ENCODE data around the gene ENDOU. TPM values are rescaled to one million over a fixed set of nuclear protein-coding genes. Genes with fewer than 3 reads are reported as not detected.

Gene ENDOU
- total and polyA plus RNA-seq, 4 experiments from 2014 or later = not detected

- DNase-seq = no peak
- H3K4me1 Mint-ChIP-seq = peaks cover 5 to 26% (median 17%) of the 10 kb centered on the region in 4 donors
- H3K27ac Mint-ChIP-seq = peak overlapping the region in 5 of 7 donors; percentile 58 to 91 (median 80)
- H3K36me3 Mint-ChIP-seq = no peaks in the 10 kb centered on the region
- CTCF ChIA-PET (ENCODE audit: partially characterized antibody) = interaction anchor here (0.6 to 20.2 kb wide), 12 partner anchors 9 to 121 kb away, joined by 3 to 671 read pairs (median 4); partner anchors contain the start of genes RAPGEF3 and RPAP3
- H3K27me3 Mint-ChIP-seq = no peaks in the 10 kb centered on the region
- no peaks in the 10 kb centered on the region for H3K9me3 Mint-ChIP-seq
- peak overlapping the region; percentile 80 to 91 (median 87) for H3K4me3 Mint-ChIP-seq
- Histone ChIP-seq H3K36me3 (ENCODE audit: insufficient read depth, low read length) (no peaks in the 10 kb centered on the region), H3K27ac (ENCODE audit: low read depth, low read length) (no peak overlapping the region), H3K9me3 (ENCODE audit: control insufficient read depth in 1 of 2, low read length in 2 of 2) (no peaks in the 10 kb centered on the region), H3K4me1 (ENCODE audit: insufficient read depth, low read length) (peaks cover 16% of the 10 kb centered on the region), H3K27me3 (ENCODE audit: insufficient read depth, low read length) (no peaks in the 10 kb centered on the region), H3K4me3 (ENCODE audit: low read length in 2 of 2) (no peak overlapping the region)
- POLR2A ChIA-PET (ENCODE audit: partially characterized antibody) = interaction anchor here (0.6 to 3.0 kb wide), 17 partner anchors 10 to 67 kb away, joined by 3 to 18 read pairs (median 6); partner anchors contain the start of genes HDAC7, RAPGEF3 and RPAP3
- intact Hi-C loops (cut with micrococcal nuclease) = loop anchor here (2.0 kb wide), 1 partner anchor 13 kb away; the partner anchor contains the start of gene RAPGEF3
Observed at GRCh38 chr12:47772094-47772660, 46.9 kb upstream of the ENDOU start.

- Histone ChIP-seq H3K27ac (ENCODE audit: low read depth, low read length) (no peak overlapping the region), H3K36me3 (ENCODE audit: insufficient read depth, low read length) (no peaks in the 10 kb centered on the region), H3K27me3 (ENCODE audit: insufficient read depth, low read length) (no peaks in the 10 kb centered on the region), H3K9me3 (ENCODE audit: control insufficient read depth in 1 of 2, low read length in 2 of 2) (no peaks in the 10 kb centered on the region), H3K4me1 (ENCODE audit: insufficient read depth, low read length) (peaks cover 16% of the 10 kb centered on the region), H3K4me3 (ENCODE audit: low read length in 2 of 2) (no peak overlapping the region)
- POLR2A ChIA-PET (ENCODE audit: partially characterized antibody) = interaction anchor here (3.0 kb wide), 1 partner anchor 46 kb away, joined by 15 read pairs; no protein-coding TSS in a partner anchor
- Mint-ChIP-seq H3K4me1 (peaks cover 8 to 34% (median 19%) of the 10 kb centered on the region in 4 donors), H3K27ac (peak overlapping the region in 1 of 7 donors; percentile 77), H3K27me3 (no peaks in the 10 kb centered on the region), H3K36me3 (no peaks in the 10 kb centered on the region), H3K4me3 (peak overlapping the region in 1 of 8 donors; percentile 40), H3K9me3 (no peaks in the 10 kb centered on the region)
- CTCF ChIA-PET (ENCODE audit: partially characterized antibody) = interaction anchor here (0.7 to 20.2 kb wide), 8 partner anchors 8 to 66 kb away, joined by 3 to 671 read pairs (median 74); partner anchors contain the start of genes RAPGEF3 and RPAP3
- DNase-seq = no peak
- intact Hi-C loops (cut with micrococcal nuclease) = no loop called here
Observed at GRCh38 chr12:47771304-47771703, 46.0 kb upstream of the ENDOU start.

GRCh38 chr12:47770086-47770726, 44.9 kb upstream of the ENDOU start:
- Histone ChIP-seq H3K36me3 (ENCODE audit: insufficient read depth, low read length) (no peaks in the 10 kb centered on the region), H3K27me3 (ENCODE audit: insufficient read depth, low read length) (no peaks in the 10 kb centered on the region), H3K4me3 (ENCODE audit: low read length in 2 of 2) (no peak overlapping the region), H3K4me1 (ENCODE audit: insufficient read depth, low read length) (peaks cover 16% of the 10 kb centered on the region), H3K27ac (ENCODE audit: low read depth, low read length) (no peak overlapping the region), H3K9me3 (ENCODE audit: control insufficient read depth in 1 of 2, low read length in 2 of 2) (no peaks in the 10 kb centered on the region)
- no peak overlapping the region for H3K4me3 Mint-ChIP-seq
- intact Hi-C loops (cut with micrococcal nuclease) = no loop called here
- H3K27ac Mint-ChIP-seq = no peak overlapping the region
- no peaks in the 10 kb centered on the region for H3K36me3 Mint-ChIP-seq
- H3K4me1 Mint-ChIP-seq = peaks cover 9 to 32% (median 19%) of the 10 kb centered on the region in 4 donors
- H3K9me3 Mint-ChIP-seq = peaks cover 0 to 2% (median 0%) of the 10 kb centered on the region in 8 donors
- DNase-seq = no peak
- H3K27me3 Mint-ChIP-seq = no peaks in the 10 kb centered on the region
- CTCF ChIA-PET (ENCODE audit: partially characterized antibody) = interaction anchor here (1.4 to 20.2 kb wide), 10 partner anchors 9 to 67 kb away, joined by 4 to 671 read pairs (median 12); partner anchors contain the start of genes RAPGEF3 and RPAP3
- POLR2A ChIA-PET (ENCODE audit: partially characterized antibody) = interaction anchor here (1.4 to 1.5 kb wide), 2 partner anchors 29 to 40 kb away, joined by 3 read pairs; no protein-coding TSS in a partner anchor

- Histone ChIP-seq H3K9me3 (ENCODE audit: control insufficient read depth in 1 of 2, low read length in 2 of 2) (no peaks in the 10 kb centered on the region), H3K36me3 (ENCODE audit: insufficient read depth, low read length) (no peaks in the 10 kb centered on the region), H3K4me3 (ENCODE audit: low read length in 2 of 2) (no peak overlapping the region), H3K27ac (ENCODE audit: low read depth, low read length) (no peak overlapping the region), H3K27me3 (ENCODE audit: insufficient read depth, low read length) (no peaks in the 10 kb centered on the region), H3K4me1 (ENCODE audit: insufficient read depth, low read length) (peaks cover 14% of the 10 kb centered on the region)
- POLR2A ChIA-PET (ENCODE audit: partially characterized antibody) = interaction anchor here (0.8 to 1.5 kb wide), 4 partner anchors 25 to 51 kb away, joined by 3 read pairs; no protein-coding TSS in a partner anchor
- Mint-ChIP-seq H3K27me3 (no peaks in the 10 kb centered on the region), H3K4me3 (no peak overlapping the region), H3K27ac (no peak overlapping the region), H3K4me1 (peaks cover 9 to 27% (median 17%) of the 10 kb centered on the region in 4 donors), H3K36me3 (no peaks in the 10 kb centered on the region), H3K9me3 (peaks cover 0 to 2% (median 0%) of the 10 kb centered on the region in 8 donors)
- CTCF ChIA-PET (ENCODE audit: partially characterized antibody) = interaction anchor here (0.5 to 20.2 kb wide), 14 partner anchors 7 to 683 kb away, joined by 3 to 671 read pairs (median 7); partner anchors contain the start of genes RAPGEF3 and RPAP3
- no peak for DNase-seq
- intact Hi-C loops (cut with micrococcal nuclease) = no loop called here
Observed at GRCh38 chr12:47769234-47770085, 44.2 kb upstream of the ENDOU start.

GRCh38 chr12:47768323-47768811, 43.1 kb upstream of the ENDOU start:
- ChIA-PET CTCF (ENCODE audit: partially characterized antibody) (interaction anchor here (0.6 to 20.2 kb wide), 13 partner anchors 8 to 103 kb away, joined by 3 to 671 read pairs (median 15); partner anchors contain the start of genes RAPGEF3 and RPAP3), POLR2A (ENCODE audit: partially characterized antibody) (interaction anchor here (0.8 to 2.2 kb wide), 5 partner anchors 24 to 65 kb away, joined by 3 to 6 read pairs (median 3); no protein-coding TSS in a partner anchor)
- intact Hi-C loops (cut with micrococcal nuclease) = no loop called here
- peaks cover 0 to 2% (median 0%) of the 10 kb centered on the region in 8 donors for H3K9me3 Mint-ChIP-seq
- H3K4me3 ChIP-seq (ENCODE audit: low read length in 2 of 2) = no peak overlapping the region
- H3K27ac Mint-ChIP-seq = no peak overlapping the region
- peaks cover 5% of the 10 kb centered on the region for H3K4me1 ChIP-seq (ENCODE audit: insufficient read depth, low read length)
- DNase-seq = no peak
- H3K27me3 Mint-ChIP-seq = no peaks in the 10 kb centered on the region
- H3K9me3 ChIP-seq (ENCODE audit: control insufficient read depth in 1 of 2, low read length in 2 of 2) = no peaks in the 10 kb centered on the region
- H3K36me3 Mint-ChIP-seq = no peaks in the 10 kb centered on the region
- H3K4me1 Mint-ChIP-seq = peaks cover 6 to 18% (median 10%) of the 10 kb centered on the region in 4 donors
- no peak overlapping the region for H3K27ac ChIP-seq (ENCODE audit: low read depth, low read length)
- no peaks in the 10 kb centered on the region for H3K36me3 ChIP-seq (ENCODE audit: insufficient read depth, low read length)
- H3K4me3 Mint-ChIP-seq = no peak overlapping the region
- no peaks in the 10 kb centered on the region for H3K27me3 ChIP-seq (ENCODE audit: insufficient read depth, low read length)

GRCh38 chr12:47767216-47767724, 42.0 kb upstream of the ENDOU start:
- peak; percentile 61 to 72 (median 67) for DNase-seq
- no peaks in the 10 kb centered on the region for H3K9me3 ChIP-seq (ENCODE audit: control insufficient read depth in 1 of 2, low read length in 2 of 2)
- POLR2A ChIA-PET (ENCODE audit: partially characterized antibody) = interaction anchor here (1.0 to 2.2 kb wide), 7 partner anchors 23 to 72 kb away, joined by 3 to 20 read pairs (median 4); no protein-coding TSS in a partner anchor
- intact Hi-C loops (cut with micrococcal nuclease) = loop anchor here (1.0 kb wide), 3 partner anchors 23 to 116 kb away; no protein-coding TSS in a partner anchor
- H3K27me3 Mint-ChIP-seq = no peaks in the 10 kb centered on the region
- no peaks in the 10 kb centered on the region for H3K27me3 ChIP-seq (ENCODE audit: insufficient read depth, low read length)
- no peaks in the 10 kb centered on the region for H3K36me3 ChIP-seq (ENCODE audit: insufficient read depth, low read length)
- CTCF ChIA-PET (ENCODE audit: partially characterized antibody) = interaction anchor here (0.6 to 20.2 kb wide), 21 partner anchors 9 to 180 kb away, joined by 3 to 671 read pairs (median 5); partner anchors contain the start of genes RAPGEF3 and RPAP3
- no peak overlapping the region for H3K4me3 Mint-ChIP-seq
- no peaks in the 10 kb centered on the region for H3K36me3 Mint-ChIP-seq
- H3K4me3 ChIP-seq (ENCODE audit: low read length in 2 of 2) = no peak overlapping the region
- H3K27ac Mint-ChIP-seq = peak overlapping the region in 1 of 7 donors; percentile 7
- H3K27ac ChIP-seq (ENCODE audit: low read depth, low read length) = no peak overlapping the region
- peaks cover under 1% of the 10 kb centered on the region for H3K4me1 ChIP-seq (ENCODE audit: insufficient read depth, low read length)
- peaks cover 4 to 14% (median 6%) of the 10 kb centered on the region in 4 donors for H3K4me1 Mint-ChIP-seq
- peaks cover 0 to 2% (median 0%) of the 10 kb centered on the region in 8 donors for H3K9me3 Mint-ChIP-seq
